B cell (primary cell): ENCODE measurements around the gene ENSA. TPM values are rescaled to one million over a fixed set of nuclear protein-coding genes. Genes with fewer than 3 reads are reported as not detected.
"Not testable (repeated sequence)": the region's sequence is repeated elsewhere in the genome, so short reads cannot be mapped to it uniquely, and the experiment has no call there.

Source experiments
- ATAC-seq: fragments of 200-7000 bp; cut with Tn5 transposase; one replicate; pipeline ENCODE4 v1.10.0; 2021; ENCODE audit warnings: low read depth, mild to moderate bottlenecking, moderate number of reproducible peaks, moderate library complexity
- CTCF ChIA-PET: fragments of 350-600 bp; sonication (Branson Sonifier 250); formaldehyde crosslinking; loops from one replicate; lab custom pipeline; 2021; ENCODE audit warnings: antibody characterized with exemption, inconsistent platforms; lab: Charles Lee
- POLR2A ChIA-PET: fragments of 350-600 bp; sonication (Branson Sonifier 250); formaldehyde crosslinking; loops from one replicate; lab custom pipeline; 2021; ENCODE audit warnings: antibody characterized with exemption; lab: Charles Lee
- DNase-seq: peaks from one replicate; pipeline ENCODE4 v3.0.0; 2013
- H2AFZ ChIP-seq: 2 replicates; pipeline ENCODE4 v1.6.1; 2012; ENCODE audit warnings: mild to moderate bottlenecking, low read depth, low read length; ENCODE audit not compliant: insufficient read depth, poor library complexity, severe bottlenecking
- H3K27ac ChIP-seq, 2 donors: 1 replicate in 1 of 2; 2 replicates in 1 of 2; pipeline ENCODE4 v1.5.1; 2012 to 2013; ENCODE audit warnings: low read length in 2 of 2, mild to moderate bottlenecking in 2 of 2, moderate library complexity in 1 of 2
- H3K27me3 ChIP-seq, 4 experiments: fragments of 200-600 bp in 1 of 4; sonication (generic) in 1 of 4; replicated peaks in 1 of 4; 1 replicate in 2 of 4; 2 replicates in 2 of 4; pipeline versions ENCODE4 v1.6.1 to v1.7.0; 2013 to 2016; ENCODE audit warnings: low read length in 3 of 4, mild to moderate bottlenecking in 2 of 4, mixed read lengths in 1 of 4, moderate library complexity in 1 of 4; ENCODE audit not compliant: insufficient read depth in 4 of 4, control insufficient read depth in 3 of 4; ENCODE audit errors: control extremely low read depth in 1 of 4
- H3K36me3 ChIP-seq, 2 experiments: replicated peaks in 1 of 2; 1 replicate in 1 of 2; 2 replicates in 1 of 2; pipeline versions ENCODE4 v1.6.1 to v1.7.1; 2013; ENCODE audit warnings: low read length in 1 of 2; ENCODE audit not compliant: insufficient read depth in 2 of 2, control insufficient read depth in 1 of 2; ENCODE audit errors: control extremely low read depth in 1 of 2, extremely low read depth in 1 of 2
- H3K4me1 ChIP-seq, 2 donors: fragments of 200-600 bp in 1 of 2; sonication (generic) in 1 of 2; 1 replicate in 1 of 2; 2 replicates in 1 of 2; pipeline versions ENCODE4 v1.5.1 to v1.6.1; 2013 to 2017; ENCODE audit warnings: low read length in 2 of 2; ENCODE audit not compliant: control insufficient read depth in 2 of 2, insufficient read depth in 2 of 2
- H3K4me2 ChIP-seq: replicated peaks from 2 replicates; pipeline ENCODE3; 2012; ENCODE audit warnings: mild to moderate bottlenecking, low read depth, low read length; ENCODE audit not compliant: poor library complexity, severe bottlenecking
- H3K4me3 ChIP-seq, 5 experiments: fragments of 200-600 bp in 1 of 5; sonication (generic) in 1 of 5; 1 replicate in 3 of 5; 2 replicates in 2 of 5; pipeline versions ENCODE4 v1.5.1 to v1.7.0; 2011 to 2016; ENCODE audit warnings: low read length in 4 of 5, mild to moderate bottlenecking in 4 of 5, low read depth in 2 of 5, control low read depth in 1 of 5, moderate library complexity in 1 of 5; ENCODE audit not compliant: insufficient read depth in 1 of 5; ENCODE audit errors: control extremely low read depth in 1 of 5, extremely low read depth in 1 of 5
- H3K79me2 ChIP-seq: fragments of 200-600 bp; sonication (generic); one replicate; pipeline ENCODE4 v1.6.0; 2016; ENCODE audit warnings: low read length; ENCODE audit not compliant: control insufficient read depth, insufficient read depth
- H3K9ac ChIP-seq: fragments of 200-600 bp; sonication (generic); 2 replicates; pipeline ENCODE4 v1.6.1; 2017; ENCODE audit warnings: mild to moderate bottlenecking, low read length, moderate library complexity
- H3K9me3 ChIP-seq, 3 donors: one replicate each; pipeline versions ENCODE4 v1.6.1 to v1.7.1; 2013; ENCODE audit warnings: low read length in 2 of 3; ENCODE audit not compliant: control insufficient read depth in 2 of 3, insufficient read depth in 1 of 3; ENCODE audit errors: control extremely low read depth in 1 of 3
- H4K20me1 ChIP-seq: 2 replicates; pipeline ENCODE4 v1.6.0; 2012; ENCODE audit warnings: mild to moderate bottlenecking, low read length; ENCODE audit not compliant: insufficient read depth, control insufficient read depth, poor library complexity, severe bottlenecking
- H3K27ac Mint-ChIP-seq: one replicate; pipeline ENCODE4 v1.8.0; 2021; ENCODE audit warnings: mixed read lengths
- H3K27me3 Mint-ChIP-seq: one replicate; pipeline ENCODE4 v1.8.0; 2021; ENCODE audit warnings: mixed read lengths
- H3K4me1 Mint-ChIP-seq: one replicate; pipeline ENCODE4 v1.8.0; 2021; ENCODE audit warnings: mixed read lengths
- H3K4me3 Mint-ChIP-seq: one replicate; pipeline ENCODE4 v1.8.0; 2021; ENCODE audit warnings: mixed read lengths
- H3K9me3 Mint-ChIP-seq: one replicate; pipeline ENCODE4 v1.8.0; 2022; ENCODE audit warnings: mixed read lengths; ENCODE audit not compliant: insufficient read depth
- CTCF ChIP-seq: fragments of 200-600 bp; IDR thresholded peaks from one replicate; pipeline ENCODE4 v1.8.0; 2022; ENCODE audit warnings: antibody characterized with exemption, mild to moderate bottlenecking
- EZH2 ChIP-seq: IDR thresholded peaks from 2 replicates; pipeline ENCODE4 v1.6.1; 2012; ENCODE audit warnings: borderline replicate concordance, low read depth, mild to moderate bottlenecking, moderate library complexity, low read length; ENCODE audit not compliant: insufficient read depth, poor library complexity, severe bottlenecking
- WGBS: methylation state at CpG from one replicate; pipeline ENCODE4 v1.1.5; 2013; ENCODE audit warnings: missing lambda C conversion rate; ENCODE audit not compliant: insufficient coverage; 5-methylcytosine and 5-hydroxymethylcytosine counted together
- intact Hi-C: fragments of 100-400 bp; cut with micrococcal nuclease; formaldehyde crosslinking; loops from one replicate; pipeline ENCODE4 v1.10.0; 2022
- polyA plus RNA-seq: library from polyadenylated mRNA; depleted of rRNA; stranded (reverse); fragments of >200 nt; gene quantifications from 2 replicates; pipeline ENCODE4 v1.2.3, GENCODE V29; 2012
- total RNA-seq, 2 donors: library from RNA; stranded (reverse); fragments of 120-200 nt in 1 of 2; gene quantifications; 1 replicate in 1 of 2; 2 replicates in 1 of 2; pipeline versions ENCODE4 v1.2.3 to v1.2.4, GENCODE V29; 2013 to 2022

ENSA gene
- total and polyA plus RNA-seq, 2 donors (not counting 1 experiment from before 2014, with no cell fraction given) = 85.5 to 115 TPM

DNA sequence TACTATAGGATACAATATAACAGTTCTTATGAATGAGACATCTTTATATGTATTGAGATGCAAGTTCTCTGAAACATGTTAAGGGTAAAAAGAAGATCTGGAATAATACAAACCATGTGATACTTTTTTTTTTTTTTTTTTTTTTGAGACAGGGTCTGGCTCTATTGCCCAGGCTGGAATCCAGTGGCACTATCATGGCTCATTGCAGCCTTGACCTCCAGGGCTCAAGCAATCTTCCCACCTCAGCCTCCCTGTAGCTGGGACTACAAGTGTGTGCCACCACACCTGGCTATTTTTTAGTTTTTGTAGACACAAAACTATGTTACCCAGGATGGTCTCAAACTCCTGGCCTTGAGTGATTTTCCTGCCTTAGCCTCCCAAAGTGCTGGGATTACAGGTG is 27.9 kb downstream of the ENSA start:
- Histone ChIP-seq H3K79me2 (peaks cover 4% of the 10 kb centered on the region), H3K9me3 (no peaks in the 10 kb centered on the region), H3K9ac (no peak overlapping the region), H3K4me2 (no peak overlapping the region), H2AFZ (no peak overlapping the region), H4K20me1 (no peaks in the 10 kb centered on the region), H3K36me3 (peaks cover 0 to 7% of the 10 kb centered on the region in 2 experiments), H3K27ac (no peak overlapping the region), H3K4me1 (no peaks in the 10 kb centered on the region), H3K4me3 (no peak overlapping the region), H3K27me3 (no peaks in the 10 kb centered on the region)
- H3K4me3 Mint-ChIP-seq = no peak overlapping the region
- CTCF ChIA-PET = interaction anchor here (2.8 kb wide), 1 partner anchor 41 kb away, joined by 17 read pairs; no protein-coding TSS in a partner anchor
- H3K27ac Mint-ChIP-seq = no peak overlapping the region
- intact Hi-C loops = no loop called here
- H3K9me3 Mint-ChIP-seq = no peaks in the 10 kb centered on the region
- H3K27me3 Mint-ChIP-seq = no peaks in the 10 kb centered on the region
- TF ChIP-seq CTCF (no peak), EZH2 (no peak)
- ATAC-seq = no peak
- no peak for DNase-seq
- no peaks in the 10 kb centered on the region for H3K4me1 Mint-ChIP-seq
- POLR2A ChIA-PET = interaction anchor here (0.7 kb wide), 1 partner anchor 37 kb away, joined by 6 read pairs; no protein-coding TSS in a partner anchor

DNA sequence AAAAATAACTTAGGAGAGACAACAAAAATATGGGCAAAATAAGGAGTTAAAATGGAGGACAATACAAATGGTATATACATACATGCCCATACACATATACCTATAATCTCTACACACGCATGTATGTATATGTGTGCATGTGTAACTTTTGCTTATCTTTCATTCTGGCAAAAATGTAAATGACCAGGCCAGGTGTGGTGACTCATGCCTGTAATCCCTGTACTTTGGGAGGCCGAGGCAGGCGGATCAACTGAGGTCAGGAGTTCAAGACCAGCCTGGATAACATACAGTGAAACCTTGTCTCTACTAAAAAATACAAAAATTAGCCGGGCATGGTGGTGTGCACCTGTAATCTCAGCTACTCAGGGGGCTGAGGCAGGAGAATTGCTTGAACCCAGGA is 31.1 kb downstream of the ENSA start:
- WGBS = 100% methylated on average over 2 of the region's 4 CpGs
- H3K4me1 ChIP-seq, H3K27ac ChIP-seq, H3K27me3 ChIP-seq, H3K9ac ChIP-seq, H3K4me3 ChIP-seq, intact Hi-C loops, H3K9me3 Mint-ChIP-seq, H3K36me3 ChIP-seq, H3K4me2 ChIP-seq, H3K27me3 Mint-ChIP-seq, H3K79me2 ChIP-seq, DNase-seq, H4K20me1 ChIP-seq, H3K4me3 Mint-ChIP-seq, H3K9me3 ChIP-seq, ATAC-seq, H2AFZ ChIP-seq, H3K27ac Mint-ChIP-seq, H3K4me1 Mint-ChIP-seq: not testable (repeated sequence)
- ChIA-PET CTCF (interaction anchor here (0.7 to 1.4 kb wide), 4 partner anchors 18 to 38 kb away, joined by 3 to 5 read pairs (median 4); no protein-coding TSS in a partner anchor), POLR2A (interaction anchor here (0.7 kb wide), 1 partner anchor 37 kb away, joined by 7 read pairs; no protein-coding TSS in a partner anchor)
